B cell (primary cell): ENCODE data around the gene PRAMEF4.
"Not testable (repeated sequence)": the region's sequence is repeated elsewhere in the genome, so short reads cannot be mapped to it uniquely, and the experiment has no call there.

Experiments used
- CTCF ChIP-seq: fragments of 200-600 bp; IDR thresholded peaks from one replicate; pipeline ENCODE4 v1.8.0; 2022; ENCODE audit warnings: antibody characterized with exemption, mild to moderate bottlenecking
- EZH2 ChIP-seq: IDR thresholded peaks from 2 replicates; pipeline ENCODE4 v1.6.1; 2012; ENCODE audit warnings: borderline replicate concordance, low read depth, mild to moderate bottlenecking, moderate library complexity, low read length; ENCODE audit not compliant: insufficient read depth, poor library complexity, severe bottlenecking

- TF ChIP-seq CTCF, EZH2: not testable (repeated sequence)
These were observed 13.2 kb upstream of the PRAMEF4 start for GRCh38 chr1:12899186-12899585.
